ENCODE results near the gene ZFPM1. TPM values are rescaled to one million over a fixed set of nuclear protein-coding genes. Genes with fewer than 3 reads are reported as not detected.

Gene ZFPM1
- polyA plus RNA-seq, 3 donors: 1.8 to 5.9 (median 3.6) TPM

DNA sequence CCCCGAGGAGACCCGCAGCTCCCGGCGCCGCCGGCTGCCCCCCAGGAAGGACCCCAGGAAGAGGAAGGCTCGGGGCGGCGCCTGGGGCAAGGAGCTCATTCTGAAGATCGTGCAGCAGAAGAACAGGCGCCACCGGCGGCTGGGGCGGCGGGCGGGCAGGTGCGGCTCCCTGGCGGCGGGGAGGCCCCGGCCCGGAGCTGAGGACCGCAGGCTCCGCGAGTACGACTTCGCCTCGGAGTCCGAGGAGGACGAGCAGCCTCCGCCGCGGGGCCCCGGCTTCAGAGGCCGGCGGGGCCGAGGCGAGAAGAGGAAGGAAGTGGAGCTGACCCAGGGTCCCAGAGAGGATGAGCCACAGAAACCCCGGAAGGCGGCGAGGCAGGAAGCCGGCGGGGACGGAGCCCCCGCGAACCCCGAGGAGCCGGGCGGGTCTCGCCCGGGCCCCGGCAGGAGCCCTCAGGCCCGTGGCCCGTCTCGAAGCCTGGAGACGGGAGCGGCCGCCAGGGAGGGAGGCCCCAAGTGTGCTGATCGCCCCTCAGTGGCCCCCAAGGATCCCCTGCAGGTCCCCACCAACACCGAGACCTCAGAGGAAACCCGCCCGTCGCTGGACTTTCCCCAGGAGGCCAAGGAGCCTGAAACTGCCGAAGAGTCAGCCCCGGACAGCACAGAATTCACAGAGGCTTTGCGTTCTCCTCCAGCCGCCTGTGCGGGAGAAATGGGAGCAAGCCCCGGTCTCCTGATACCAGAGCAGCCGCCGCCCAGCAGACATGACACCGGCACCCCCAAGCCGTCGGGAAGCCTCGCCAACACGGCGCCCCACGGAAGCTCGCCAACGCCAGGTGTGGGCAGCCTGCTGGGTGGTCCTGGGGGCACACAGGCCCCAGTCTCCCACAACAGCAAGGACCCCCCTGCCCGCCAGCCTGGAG lies 22.3 kb upstream of the ZFPM1 start:
- 14 to 17% (median 15%) methylated on average over 63 to 80 of the region's 80 CpGs for WGBS, 3 donors

DNA sequence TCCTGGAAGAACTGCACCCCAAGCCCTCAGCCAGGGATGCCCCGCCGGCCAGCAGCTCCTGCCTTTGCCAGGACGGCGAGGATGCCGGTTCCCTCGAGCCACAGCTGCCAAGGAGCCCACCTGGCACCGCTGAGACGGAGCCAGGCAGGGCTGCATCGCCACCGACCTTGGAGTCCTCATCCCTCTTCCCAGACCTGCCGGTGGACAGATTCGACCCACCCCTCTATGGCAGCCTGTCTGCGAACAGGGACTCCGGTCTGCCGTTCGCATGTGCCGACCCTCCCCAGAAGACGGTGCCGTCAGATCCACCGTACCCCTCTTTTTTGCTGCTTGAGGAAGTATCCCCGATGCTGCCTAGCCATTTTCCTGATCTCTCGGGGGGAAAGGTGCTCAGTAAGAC lies 21.4 kb upstream of the ZFPM1 start:
- no peak overlapping the region for H3K27ac ChIP-seq (ENCODE audit: low read depth, low read length)
- WGBS, 3 donors: 81 to 93% (median 93%) methylated on average over 22 of the region's 22 CpGs

More for the DNA sequence above, 22.3 kb upstream of the ZFPM1 start:
- H3K27ac ChIP-seq (ENCODE audit: low read depth, low read length): no peak overlapping the region

DNA sequence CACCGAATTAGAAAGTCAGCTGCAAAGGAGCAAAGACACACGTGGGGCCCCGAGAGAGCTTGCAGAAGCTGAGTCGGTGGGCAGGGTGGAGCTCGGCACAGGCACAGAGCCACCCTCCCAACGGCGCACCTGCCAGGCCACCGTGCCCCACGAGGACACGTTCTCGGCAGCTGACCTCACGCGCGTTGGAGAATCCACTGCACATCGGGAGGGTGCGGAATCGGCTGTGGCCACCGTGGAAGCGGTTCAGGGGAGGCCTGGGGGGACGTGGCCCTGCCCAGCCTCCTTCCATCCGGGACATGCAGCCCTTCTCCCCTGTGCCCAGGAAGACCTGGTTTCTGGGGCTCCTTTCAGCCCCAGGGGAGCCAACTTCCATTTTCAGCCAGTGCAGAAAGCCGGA lies 20.9 kb upstream of the ZFPM1 start:
- 89 to 95% (median 94%) methylated on average over 20 to 22 of the region's 22 CpGs for WGBS, 3 donors
- no peak overlapping the region for H3K27ac ChIP-seq (ENCODE audit: low read depth, low read length)

DNA sequence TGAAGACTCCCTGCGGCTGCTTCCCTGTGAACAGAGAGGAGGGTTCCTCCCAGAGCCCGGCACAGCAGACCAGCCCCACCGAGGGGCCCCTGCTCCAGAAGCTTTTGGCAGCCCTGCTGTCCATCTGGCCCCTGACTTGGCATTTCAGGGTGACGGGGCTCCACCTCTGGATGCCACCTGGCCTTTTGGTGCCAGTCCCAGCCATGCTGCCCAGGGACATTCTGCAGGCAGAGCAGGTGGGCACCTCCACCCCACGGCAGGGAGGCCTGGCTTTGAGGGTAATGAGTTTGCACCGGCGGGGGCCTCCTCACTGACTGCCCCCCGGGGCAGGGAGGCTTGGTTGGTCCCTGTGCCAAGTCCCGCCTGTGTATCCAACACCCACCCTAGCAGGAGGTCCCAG lies 20.3 kb upstream of the ZFPM1 start:
- H3K27ac ChIP-seq (ENCODE audit: low read depth, low read length): no peak overlapping the region
- WGBS, 3 donors: 86 to 95% (median 93%) methylated on average over 9 of the region's 9 CpGs

DNA sequence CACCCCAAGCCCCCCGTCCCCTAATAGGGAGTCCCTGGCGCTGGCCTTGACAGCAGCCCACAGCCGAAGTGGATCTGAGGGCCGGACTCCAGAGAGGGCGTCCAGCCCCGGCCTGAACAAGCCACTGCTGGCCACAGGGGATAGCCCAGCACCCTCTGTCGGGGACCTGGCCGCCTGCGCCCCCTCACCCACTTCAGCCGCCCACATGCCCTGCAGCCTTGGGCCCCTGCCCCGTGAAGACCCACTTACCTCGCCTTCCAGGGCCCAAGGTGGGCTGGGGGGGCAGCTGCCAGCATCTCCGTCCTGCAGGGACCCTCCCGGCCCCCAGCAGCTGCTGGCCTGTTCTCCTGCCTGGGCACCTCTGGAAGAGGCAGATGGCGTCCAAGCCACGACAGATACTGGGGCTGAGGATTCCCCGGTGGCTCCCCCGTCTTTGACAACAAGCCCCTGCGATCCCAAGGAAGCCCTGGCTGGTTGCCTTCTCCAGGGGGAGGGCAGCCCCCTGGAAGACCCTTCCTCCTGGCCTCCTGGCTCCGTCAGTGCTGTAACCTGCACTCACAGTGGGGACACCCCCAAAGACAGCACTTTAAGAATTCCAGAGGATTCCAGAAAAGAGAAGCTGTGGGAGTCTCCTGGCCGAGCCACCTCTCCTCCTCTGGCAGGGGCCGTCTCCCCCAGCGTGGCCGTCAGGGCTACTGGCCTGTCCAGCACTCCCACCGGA lies 19.3 kb upstream of the ZFPM1 start:
- 80 to 92% (median 90%) methylated on average over 21 to 25 of the region's 25 CpGs for WGBS, 3 donors
- no peak overlapping the region for H3K27ac ChIP-seq (ENCODE audit: low read depth, low read length)

DNA sequence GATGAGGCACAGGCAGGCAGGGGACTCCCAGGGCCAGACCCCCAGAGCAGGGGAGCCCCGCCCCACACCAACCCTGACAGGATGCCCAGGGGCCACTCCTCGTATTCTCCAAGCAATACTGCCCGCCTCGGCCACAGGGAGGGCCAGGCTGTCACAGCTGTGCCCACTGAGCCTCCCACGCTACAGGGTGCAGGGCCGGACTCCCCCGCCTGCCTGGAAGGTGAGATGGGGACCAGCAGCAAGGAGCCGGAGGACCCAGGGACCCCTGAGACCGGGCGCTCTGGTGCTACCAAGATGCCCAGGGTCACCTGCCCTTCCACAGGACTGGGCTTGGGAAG lies 18.8 kb upstream of the ZFPM1 start:
- no peak overlapping the region for H3K27ac ChIP-seq (ENCODE audit: low read depth, low read length)
- WGBS, 3 donors: 77 to 97% (median 94%) methylated on average over 10 of the region's 10 CpGs

DNA sequence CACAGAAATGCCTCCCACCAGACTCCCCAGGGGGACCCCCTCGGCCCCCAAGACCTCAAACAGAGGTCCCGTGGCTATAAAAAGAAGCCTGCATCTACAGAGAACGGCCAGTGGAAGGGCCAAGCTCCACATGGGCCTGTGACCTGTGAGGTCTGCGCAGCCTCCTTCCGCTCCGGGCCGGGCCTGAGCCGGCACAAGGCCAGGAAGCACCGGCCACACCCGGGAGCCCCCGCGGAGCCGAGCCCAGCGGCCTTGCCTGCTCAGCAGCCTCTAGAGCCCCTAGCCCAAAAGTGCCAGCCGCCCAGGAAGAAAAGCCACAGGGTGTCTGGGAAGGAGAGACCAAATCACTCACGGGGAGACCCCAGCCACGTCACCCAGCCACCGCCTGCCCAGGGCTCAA lies 18.3 kb upstream of the ZFPM1 start:
- 73 to 77% (median 74%) methylated on average over 18 of the region's 18 CpGs for WGBS, 3 donors
- H3K27ac ChIP-seq (ENCODE audit: low read depth, low read length): no peak overlapping the region

DNA sequence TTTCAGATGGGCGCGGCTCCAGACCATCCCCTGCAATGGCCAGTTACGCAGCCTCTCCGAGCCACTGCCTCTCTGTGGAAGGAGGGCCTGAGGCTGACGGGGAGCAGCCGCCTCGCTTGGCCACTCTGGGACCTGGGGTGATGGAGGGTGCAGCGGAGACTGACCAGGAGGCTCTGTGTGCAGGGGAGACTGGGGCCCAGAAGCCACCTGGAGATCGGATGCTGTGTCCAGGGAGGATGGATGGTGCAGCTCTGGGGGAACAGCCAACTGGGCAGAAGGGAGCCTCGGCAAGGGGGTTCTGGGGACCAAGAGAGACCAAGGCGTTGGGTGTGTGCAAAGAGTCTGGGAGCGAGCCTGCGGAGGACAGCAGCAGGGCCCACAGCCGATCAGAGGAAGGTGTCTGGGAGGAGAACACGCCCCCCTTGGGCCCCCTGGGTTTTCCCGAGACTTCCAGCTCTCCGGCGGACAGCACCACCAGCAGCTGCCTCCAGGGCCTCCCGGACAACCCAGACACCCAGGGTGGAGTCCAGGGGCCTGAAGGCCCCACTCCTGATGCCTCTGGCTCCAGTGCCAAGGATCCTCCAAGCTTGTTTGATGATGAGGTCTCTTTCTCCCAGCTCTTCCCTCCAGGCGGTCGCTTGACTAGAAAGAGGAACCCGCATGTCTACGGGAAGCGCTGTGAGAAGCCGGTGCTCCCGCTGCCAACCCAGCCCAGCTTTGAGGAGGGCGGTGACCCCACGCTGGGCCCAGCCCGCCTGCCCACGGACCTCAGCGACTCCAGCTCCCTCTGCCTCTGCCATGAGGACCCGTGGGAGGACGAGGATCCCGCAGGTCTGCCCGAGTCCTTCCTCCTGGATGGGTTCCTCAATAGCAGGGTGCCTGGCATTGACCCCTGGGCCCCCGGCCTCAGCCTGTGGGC lies 17.4 kb upstream of the ZFPM1 start:
- no peak overlapping the region for H3K27ac ChIP-seq (ENCODE audit: low read depth, low read length)
- 83 to 85% (median 85%) methylated on average over 36 of the region's 36 CpGs for WGBS, 3 donors

DNA sequence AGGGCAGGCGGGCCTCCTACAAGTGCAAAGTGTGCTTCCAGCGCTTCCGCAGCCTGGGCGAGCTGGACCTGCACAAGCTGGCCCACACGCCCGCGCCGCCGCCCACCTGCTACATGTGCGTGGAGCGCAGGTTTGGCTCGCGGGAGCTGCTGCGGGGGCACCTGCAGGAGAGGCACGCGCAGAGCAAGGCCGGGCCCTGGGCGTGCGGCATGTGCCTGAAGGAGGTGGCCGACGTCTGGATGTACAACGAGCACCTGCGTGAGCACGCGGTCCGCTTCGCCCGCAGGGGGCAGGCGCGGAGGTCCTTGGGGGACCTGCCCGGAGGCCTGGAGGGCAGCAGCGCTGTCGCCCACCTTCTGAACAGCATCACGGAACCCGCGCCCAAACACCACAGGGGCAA lies 16.3 kb upstream of the ZFPM1 start:
- no peak overlapping the region for H3K27ac ChIP-seq (ENCODE audit: low read depth, low read length)
- WGBS, 3 donors: 81 to 94% (median 92%) methylated on average over 34 to 36 of the region's 36 CpGs

DNA sequence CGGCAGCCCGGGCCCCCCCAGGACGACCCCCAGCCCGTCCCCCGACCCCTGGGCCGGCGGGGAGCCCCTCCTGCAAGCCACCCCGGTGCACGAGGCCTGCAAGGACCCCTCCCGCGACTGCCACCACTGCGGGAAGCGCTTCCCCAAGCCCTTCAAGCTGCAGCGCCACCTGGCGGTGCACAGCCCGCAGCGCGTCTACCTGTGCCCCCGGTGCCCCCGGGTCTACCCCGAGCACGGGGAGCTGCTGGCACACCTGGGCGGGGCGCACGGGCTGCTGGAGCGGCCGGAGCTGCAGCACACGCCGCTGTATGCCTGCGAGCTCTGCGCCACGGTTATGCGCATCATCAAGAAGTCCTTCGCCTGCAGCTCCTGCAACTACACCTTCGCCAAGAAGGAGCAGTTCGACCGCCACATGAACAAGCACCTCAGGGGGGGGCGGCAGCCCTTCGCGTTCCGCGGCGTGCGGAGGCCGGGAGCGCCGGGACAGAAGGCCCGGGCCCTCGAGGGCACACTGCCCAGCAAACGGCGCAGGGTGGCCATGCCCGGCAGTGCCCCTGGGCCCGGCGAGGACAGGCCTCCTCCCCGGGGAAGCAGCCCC lies 15.6 kb upstream of the ZFPM1 start:
- WGBS, 3 donors: 32 to 56% (median 52%) methylated on average over 42 to 55 of the region's 55 CpGs
- no peak overlapping the region for H3K27ac ChIP-seq (ENCODE audit: low read depth, low read length)

DNA sequence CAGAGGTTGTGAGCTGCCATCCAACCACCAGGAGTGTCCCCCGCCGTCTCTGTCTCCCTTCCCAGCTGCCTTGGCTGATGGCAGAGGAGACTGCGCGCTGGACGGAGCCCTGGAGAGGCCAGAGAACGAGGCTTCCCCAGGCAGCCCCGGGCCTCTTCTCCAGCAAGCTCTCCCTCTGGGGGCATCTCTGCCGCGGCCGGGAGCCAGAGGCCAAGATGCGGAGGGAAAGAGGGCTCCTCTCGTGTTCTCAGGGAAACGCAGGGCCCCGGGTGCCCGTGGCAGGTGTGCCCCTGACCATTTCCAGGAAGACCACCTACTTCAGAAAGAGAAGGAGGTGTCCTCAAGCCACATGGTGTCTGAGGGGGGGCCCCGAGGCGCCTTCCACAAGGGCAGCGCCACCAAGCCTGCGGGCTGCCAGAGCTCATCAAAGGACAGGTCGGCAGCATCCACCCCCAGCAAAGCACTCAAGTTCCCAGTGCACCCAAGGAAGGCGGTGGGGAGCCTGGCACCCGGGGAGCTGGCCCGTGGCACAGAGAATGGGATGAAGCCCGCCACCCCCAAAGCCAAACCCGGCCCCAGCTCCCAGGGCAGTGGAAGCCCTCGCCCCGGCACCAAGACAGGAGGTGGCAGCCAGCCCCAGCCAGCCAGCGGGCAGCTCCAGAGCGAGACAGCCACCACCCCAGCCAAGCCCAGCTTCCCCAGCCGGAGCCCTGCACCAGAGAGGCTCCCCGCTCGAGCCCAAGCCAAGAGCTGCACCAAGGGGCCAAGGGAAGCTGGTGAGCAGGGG lies 14.8 kb upstream of the ZFPM1 start:
- WGBS, 3 donors: 88 to 91% (median 88%) methylated on average over 32 of the region's 32 CpGs
- no peak overlapping the region for H3K27ac ChIP-seq (ENCODE audit: low read depth, low read length)

DNA sequence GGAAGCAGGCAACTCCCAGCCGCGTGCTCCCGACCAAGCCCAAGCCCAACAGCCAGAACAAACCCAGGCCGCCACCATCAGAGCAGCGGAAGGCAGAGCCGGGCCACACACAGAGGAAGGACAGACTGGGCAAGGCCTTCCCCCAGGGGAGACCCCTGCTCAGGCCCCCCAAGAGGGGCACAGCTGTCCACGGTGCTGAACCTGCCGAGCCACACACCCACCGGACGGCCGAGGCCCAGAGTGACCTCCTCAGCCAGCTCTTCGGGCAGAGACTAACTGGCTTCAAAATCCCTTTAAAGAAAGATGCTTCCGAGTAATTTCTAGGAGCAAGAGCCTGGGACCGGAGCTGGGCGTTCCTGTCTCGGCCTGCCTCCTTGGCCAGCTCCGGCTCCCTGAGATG lies 14.1 kb upstream of the ZFPM1 start:
- 85 to 92% (median 89%) methylated on average over 17 of the region's 17 CpGs for WGBS, 3 donors
- no peak overlapping the region for H3K27ac ChIP-seq (ENCODE audit: low read depth, low read length)

DNA sequence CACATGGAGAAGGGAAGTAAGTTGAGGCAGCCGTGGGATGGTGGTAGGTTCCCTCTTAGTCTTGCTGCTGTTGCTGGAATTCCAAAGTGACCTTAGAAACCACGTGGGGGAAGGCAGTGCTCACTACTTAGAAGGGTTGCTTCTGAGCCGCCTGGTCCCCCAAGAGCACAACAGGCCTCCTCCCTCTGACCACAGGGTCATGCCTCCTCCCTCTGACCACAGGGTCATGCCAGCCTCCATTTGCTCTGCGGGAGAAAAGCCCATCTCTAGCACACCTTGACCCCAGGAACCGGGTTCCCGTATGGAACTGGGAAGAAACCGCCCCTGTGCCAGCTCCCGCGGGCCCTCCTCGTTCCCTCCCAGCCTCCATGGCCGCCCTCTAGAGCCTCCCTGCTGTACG lies 13.4 kb upstream of the ZFPM1 start:
- WGBS, 3 donors: 81 to 88% (median 87%) methylated on average over 12 of the region's 12 CpGs
- H3K27ac ChIP-seq (ENCODE audit: low read depth, low read length): no peak overlapping the region

DNA sequence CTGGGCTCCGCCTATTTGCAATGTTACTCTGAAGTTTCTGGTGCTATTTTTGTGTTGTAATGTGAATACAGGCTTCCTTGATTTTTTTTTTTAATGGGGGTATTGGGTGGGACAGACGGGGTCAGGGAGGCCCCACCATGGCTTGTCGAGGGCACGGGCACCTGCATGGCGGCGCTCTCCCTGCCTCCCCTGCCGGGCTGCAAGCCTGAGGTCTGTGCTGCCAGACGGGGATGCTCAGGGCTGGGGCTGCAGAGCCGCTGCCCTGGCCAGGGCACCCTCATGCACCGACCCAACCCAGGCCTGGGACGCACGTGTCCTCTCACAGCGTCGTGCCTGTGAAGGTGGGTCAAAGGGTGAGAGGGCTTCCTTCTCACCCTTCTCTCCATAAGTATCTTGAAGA lies 13.0 kb upstream of the ZFPM1 start:
- 80 to 85% (median 82%) methylated on average over 14 of the region's 14 CpGs for WGBS, 3 donors

DNA sequence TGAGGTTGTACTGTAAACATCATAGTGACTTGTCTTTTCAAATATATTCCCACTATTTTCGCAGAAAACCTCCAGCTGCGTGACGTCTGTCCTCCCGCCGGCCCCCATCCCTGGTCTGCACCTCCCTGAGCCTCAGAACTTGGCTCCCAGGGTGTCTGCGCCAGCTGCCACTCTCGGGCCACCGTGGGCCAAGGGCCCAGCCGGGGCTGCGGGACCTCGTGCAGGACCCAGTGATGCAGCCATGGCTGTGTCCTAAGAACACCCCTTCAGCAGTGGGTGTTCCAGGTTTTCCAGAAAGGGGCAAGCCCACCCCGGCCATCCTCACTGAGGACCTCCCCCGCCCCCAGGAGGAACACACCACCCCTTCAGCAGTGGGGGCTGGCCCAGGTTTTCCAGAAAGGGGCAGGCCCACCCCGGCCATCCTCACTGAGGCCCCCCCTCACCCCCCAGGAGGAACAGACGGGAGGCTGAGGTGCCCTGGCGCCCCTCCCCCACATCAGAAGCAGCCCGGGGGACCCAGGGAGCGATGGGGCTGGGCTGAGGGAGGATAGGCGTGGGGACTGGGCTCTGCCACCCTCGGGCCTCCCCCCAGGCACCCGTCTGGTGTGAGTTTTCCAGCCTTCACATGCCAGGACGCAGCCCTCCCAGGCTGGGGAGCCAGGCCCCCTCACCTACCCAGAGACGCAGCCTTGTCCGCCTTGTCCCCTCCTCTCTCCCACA lies 12.2 kb upstream of the ZFPM1 start:
- H3K27ac ChIP-seq (ENCODE audit: low read depth, low read length): no peak overlapping the region
- WGBS, 3 donors: 75 to 87% (median 85%) methylated on average over 22 to 24 of the region's 24 CpGs

More for the DNA sequence above, 13.0 kb upstream of the ZFPM1 start:
- H3K27ac ChIP-seq (ENCODE audit: low read depth, low read length): no peak overlapping the region

DNA sequence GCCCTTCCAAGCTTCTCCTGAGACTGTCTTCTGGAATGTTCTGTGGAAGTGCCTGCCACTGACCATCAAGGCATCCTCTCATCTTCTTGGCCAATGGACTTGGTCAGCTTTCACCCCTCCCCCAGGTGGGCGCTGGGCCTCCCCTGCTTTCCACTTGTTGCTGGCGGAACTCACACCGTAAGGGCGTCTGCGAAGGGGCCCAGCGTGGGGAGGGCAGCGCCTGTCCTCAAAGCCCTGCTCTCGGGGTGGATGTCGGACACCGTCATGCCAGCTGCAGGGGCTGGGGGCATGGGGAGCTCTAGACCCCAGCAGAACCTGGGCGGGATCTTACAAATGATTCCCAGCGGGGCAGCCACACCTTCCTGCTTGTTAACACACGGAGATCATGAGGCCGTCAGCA lies 11.6 kb upstream of the ZFPM1 start:
- no peak overlapping the region for H3K27ac ChIP-seq (ENCODE audit: low read depth, low read length)
- WGBS, 3 donors: 87 to 88% (median 87%) methylated on average over 14 of the region's 14 CpGs

DNA sequence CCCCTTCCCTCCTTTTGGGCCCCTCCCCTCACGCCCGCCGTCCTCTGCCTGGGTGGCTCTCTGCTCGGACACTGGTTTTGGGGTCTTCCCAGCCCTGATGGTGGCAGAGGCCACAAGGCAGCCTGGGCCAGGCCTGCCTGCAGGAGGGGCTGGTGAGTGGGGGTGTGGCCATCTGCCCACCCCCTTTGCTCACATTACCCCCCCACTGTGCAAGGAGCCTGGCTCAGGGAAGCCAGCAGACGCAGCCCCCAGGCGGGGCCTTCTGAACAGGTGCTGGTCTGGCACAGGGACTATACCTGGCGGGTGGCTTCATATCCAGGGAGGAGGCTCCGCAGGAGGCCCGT lies 10.7 kb upstream of the ZFPM1 start:
- no peak overlapping the region for H3K27ac ChIP-seq (ENCODE audit: low read depth, low read length)
- WGBS, 3 donors: 51 to 78% (median 77%) methylated on average over 6 to 9 of the region's 9 CpGs

All from adipose tissue (tissue), 3 donors.